Mesenchymal stem cell (in vitro differentiated cells and primary cell): Measurements from ENCODE around the gene ASCC1. TPM values are rescaled to one million over a fixed set of nuclear protein-coding genes. Genes with fewer than 3 reads are reported as not detected.

Experiments used
- small RNA-seq: library from polyadenylated mRNA; stranded (forward); fragments of <200 nt; extraction: miRNeasy Mini kit (QIAGEN cat#:217004); gene quantifications from one replicate; pipeline ENCODE3, GENCODE V24; 2013; ENCODE audit warnings: low read depth

The ASCC1 gene

Small RNA genes lying within 50 kb of the gene (small RNA-seq; reads per million reads assigned to genes)
- not detected for gene RF00019
- not detected for gene RF00340
